Right lobe of liver (tissue), 6 donors: Measurements from ENCODE around the gene HOXB8. TPM values are rescaled to one million over a fixed set of nuclear protein-coding genes. Genes with fewer than 3 reads are reported as not detected.

Experiments used
- ATAC-seq, 4 donors: fragments of 200-7000 bp; cut with Tn5 transposase; one replicate each; pipeline ENCODE4 v1.9.1; 2020; ENCODE audit warnings: mild to moderate bottlenecking in 4 of 4, moderate library complexity in 4 of 4
- DNase-seq, 3 donors: peaks; one replicate each; pipeline ENCODE4 v3.0.0-alpha.2; 2020
- H3K27ac ChIP-seq, 3 donors: fragments of 200-600 bp; one replicate each; pipeline ENCODE4 v1.8.0; 2022
- H3K27me3 ChIP-seq, 2 donors: fragments of 200-600 bp; one replicate each; pipeline ENCODE4 v1.8.0; 2022
- H3K36me3 ChIP-seq, 4 donors: fragments of 200-600 bp; sonication (generic) in 1 of 4; one replicate each; pipeline versions ENCODE4 v1.5.1 to v1.8.0; 2017 to 2022; ENCODE audit warnings: control low read depth in 1 of 4
- H3K4me1 ChIP-seq, 4 donors: fragments of 200-600 bp; sonication (generic) in 1 of 4; one replicate each; pipeline versions ENCODE4 v1.5.1 to v1.8.0; 2017 to 2022; ENCODE audit warnings: control low read depth in 1 of 4
- H3K4me3 ChIP-seq, 3 donors: fragments of 200-600 bp; one replicate each; pipeline ENCODE4 v1.8.0; 2022
- H3K9me3 ChIP-seq, 4 donors: fragments of 200-600 bp; sonication (generic) in 1 of 4; one replicate each; pipeline versions ENCODE4 v1.5.1 to v1.8.0; 2017 to 2022; ENCODE audit warnings: control low read depth in 1 of 4
- POLR2A ChIP-seq: fragments of 450-650 bp; IDR thresholded peaks from one replicate; pipeline ENCODE4 v1.6.1; 2017; ENCODE audit warnings: antibody characterized with exemption, mild to moderate bottlenecking
- WGBS: methylation state at CpG from one replicate; pipeline ENCODE4 v1.1.6; 2018; ENCODE audit warnings: low coverage, low lambda C conversion rate; ENCODE audit not compliant: insufficient coverage; ENCODE audit errors: missing lambda C conversion rate; 5-methylcytosine and 5-hydroxymethylcytosine counted together
- intact Hi-C, 2 donors: fragments of 100-400 bp; cut with DNase I; formaldehyde crosslinking; loops; one replicate each; pipeline versions ENCODE4 v1.11.2 to v1.14.1; 2022
- total RNA-seq, 6 experiments: library from RNA; depleted of rRNA in 2 of 6; stranded (reverse); fragments of >200 nt in 2 of 6; fragmentation: NEBNext Ultra II Directional in 3 of 6; extraction: Animal tissue kit (Norgen Biotek cat#: 25700) in 3 of 6; gene quantifications; one replicate each; pipeline versions ENCODE4 v1.1.0 to v1.2.4, GENCODE V29; 2016 to 2023
- TF ChIP-seq, protein P1 (sequence below), 4 donors: fragments of 200-600 bp in 3 of 4; fragments of 450-650 bp in 1 of 4; IDR thresholded peaks; one replicate each; pipeline versions ENCODE4 v1.5.1 to v1.8.0; 2016 to 2022; ENCODE audit warnings: antibody characterized with exemption in 4 of 4, mild to moderate bottlenecking in 2 of 4
- donor health status: DM: no; HTN: yes; CAD: no.
- donor health status: DM: no; HTN: no; CAD: no.
- donor health status: DM: no; HTN: no; CAD: no.
- donor health status: DM: no; HTN: yes; CAD: no.
- donor health status: DM: no; HTN: yes; CAD: no.

Gene HOXB8
- total RNA-seq, 6 experiments from 2014 or later: not detected

DNA sequence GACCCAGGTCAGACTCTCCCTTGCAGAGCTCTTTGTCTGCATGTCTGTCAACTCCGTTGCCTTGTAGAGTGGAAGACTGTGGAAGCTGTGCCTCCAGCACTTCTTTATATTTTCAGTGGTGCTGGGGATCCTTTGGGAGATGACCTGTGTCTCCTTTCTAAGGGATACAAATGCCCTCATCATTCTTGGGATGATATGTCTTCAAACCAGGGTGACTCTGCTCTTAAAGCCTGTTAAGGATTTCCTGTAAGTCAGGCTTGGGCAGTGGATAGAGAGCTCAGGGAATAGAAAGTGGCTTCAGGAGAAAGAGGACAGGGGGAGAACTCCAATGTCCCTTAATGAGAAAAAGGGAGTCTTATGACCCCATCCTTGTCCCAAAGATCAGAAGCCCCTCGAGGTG, 26.6 kb downstream of the HOXB8 start:
- peaks cover 0 to 13% (median 4%) of the 10 kb centered on the region in 4 donors for H3K4me1 ChIP-seq
- TF ChIP-seq POLR2A: no peak
- H3K9me3 ChIP-seq: no peaks in the 10 kb centered on the region
- H3K27me3 ChIP-seq: peaks cover 0 to 44% of the 10 kb centered on the region in 2 donors
- no peak for ATAC-seq
- intact Hi-C loops: no loop called here
- H3K4me3 ChIP-seq: no peak overlapping the region
- WGBS: 21% methylated on average over 1 of the region's 2 CpGs
- H3K27ac ChIP-seq: no peak overlapping the region
- DNase-seq: no peak
- no peaks in the 10 kb centered on the region for H3K36me3 ChIP-seq

DNA sequence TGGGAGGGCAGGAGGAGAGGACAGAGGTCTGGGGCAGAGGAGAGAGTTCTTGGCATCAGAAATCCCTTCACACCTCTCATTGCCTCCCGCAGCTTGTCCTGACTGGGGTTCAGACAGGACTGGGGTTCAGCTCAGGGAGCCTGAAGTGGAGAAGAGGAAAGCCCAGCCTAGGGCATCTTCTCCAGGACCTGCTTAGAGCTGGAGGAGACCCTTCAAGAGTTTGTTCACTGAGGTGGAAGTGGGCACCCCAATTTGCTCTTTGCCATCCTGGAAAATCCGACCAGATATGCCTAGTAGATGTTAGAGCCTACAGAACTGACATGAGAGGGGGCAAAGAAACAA, 27.0 kb downstream of the HOXB8 start:
- intact Hi-C loops: no loop called here
- no peak for ATAC-seq
- 28% methylated on average over 2 of the region's 2 CpGs for WGBS
- Histone ChIP-seq H3K27me3 (peaks cover 0 to 47% of the 10 kb centered on the region in 2 donors), H3K9me3 (no peaks in the 10 kb centered on the region), H3K27ac (no peak overlapping the region), H3K4me3 (no peak overlapping the region), H3K4me1 (peaks cover 0 to 13% (median 4%) of the 10 kb centered on the region in 4 donors), H3K36me3 (no peaks in the 10 kb centered on the region)
- no peak for DNase-seq
- no peak for TF ChIP-seq POLR2A
- TF ChIP-seq, protein P1, sequence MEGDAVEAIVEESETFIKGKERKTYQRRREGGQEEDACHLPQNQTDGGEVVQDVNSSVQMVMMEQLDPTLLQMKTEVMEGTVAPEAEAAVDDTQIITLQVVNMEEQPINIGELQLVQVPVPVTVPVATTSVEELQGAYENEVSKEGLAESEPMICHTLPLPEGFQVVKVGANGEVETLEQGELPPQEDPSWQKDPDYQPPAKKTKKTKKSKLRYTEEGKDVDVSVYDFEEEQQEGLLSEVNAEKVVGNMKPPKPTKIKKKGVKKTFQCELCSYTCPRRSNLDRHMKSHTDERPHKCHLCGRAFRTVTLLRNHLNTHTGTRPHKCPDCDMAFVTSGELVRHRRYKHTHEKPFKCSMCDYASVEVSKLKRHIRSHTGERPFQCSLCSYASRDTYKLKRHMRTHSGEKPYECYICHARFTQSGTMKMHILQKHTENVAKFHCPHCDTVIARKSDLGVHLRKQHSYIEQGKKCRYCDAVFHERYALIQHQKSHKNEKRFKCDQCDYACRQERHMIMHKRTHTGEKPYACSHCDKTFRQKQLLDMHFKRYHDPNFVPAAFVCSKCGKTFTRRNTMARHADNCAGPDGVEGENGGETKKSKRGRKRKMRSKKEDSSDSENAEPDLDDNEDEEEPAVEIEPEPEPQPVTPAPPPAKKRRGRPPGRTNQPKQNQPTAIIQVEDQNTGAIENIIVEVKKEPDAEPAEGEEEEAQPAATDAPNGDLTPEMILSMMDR (IDR thresholded peaks at IDR 0.05): no peak

- 18% methylated on average over 5 of the region's 5 CpGs for WGBS
- H3K27me3 ChIP-seq: peaks cover 0 to 47% of the 10 kb centered on the region in 2 donors
- TF ChIP-seq, protein P1 (IDR thresholded peaks at IDR 0.05): no peak
- no peak for TF ChIP-seq POLR2A
- peaks cover 0 to 13% (median 4%) of the 10 kb centered on the region in 4 donors for H3K4me1 ChIP-seq
- H3K4me3 ChIP-seq: no peak overlapping the region
- H3K9me3 ChIP-seq: no peaks in the 10 kb centered on the region
- H3K36me3 ChIP-seq: no peaks in the 10 kb centered on the region
- no peak for DNase-seq
- H3K27ac ChIP-seq: no peak overlapping the region
- intact Hi-C loops: no loop called here
- no peak for ATAC-seq
Measured at GRCh38 chr17:48587276-48588073, 27.6 kb downstream of the HOXB8 start.

- ATAC-seq: peak in 1 of 4 donors; percentile 13
- intact Hi-C loops: no loop called here
- DNase-seq: peak in 1 of 3 donors; percentile 41
- peak overlapping the region; percentile 50 to 76 (median 61) for H3K27ac ChIP-seq
- peak overlapping the region; percentile 51 to 56 (median 56) for H3K4me3 ChIP-seq
- H3K36me3 ChIP-seq: no peaks in the 10 kb centered on the region
- H3K9me3 ChIP-seq: no peaks in the 10 kb centered on the region
- TF ChIP-seq, protein P1 (IDR thresholded peaks at IDR 0.05): no peak
- TF ChIP-seq POLR2A: no peak
- peaks cover 0 to 50% of the 10 kb centered on the region in 2 donors for H3K27me3 ChIP-seq
- 11% methylated on average over 33 of the region's 34 CpGs for WGBS
- peaks cover 0 to 13% (median 4%) of the 10 kb centered on the region in 4 donors for H3K4me1 ChIP-seq
Measured at GRCh38 chr17:48586355-48587258, 28.5 kb downstream of the HOXB8 start.
